Stimulated activated effector memory CD8-positive, alpha-beta T cell treated with anti-CD3 and anti-CD28 coated beads, Interleukin-12 subunit alpha, Interleukin-12 subunit beta, amount 100 ng/mL, for 72 hours (primary cell): ENCODE results near the gene VILL.
A peak's percentile ranks its signal among the peaks of the same experiment; 100 is the strongest.

ENCODE experiments used
- ATAC-seq: fragments of 150-1000 bp; cut with Tn5 transposase; 2 replicates; pipeline ENCODE4 v1.10.0; 2021
- DNase-seq, 2 donors: peaks; one replicate each; pipeline ENCODE4 v3.0.0; 2021 to 2022; ENCODE audit warnings: low spot score in 2 of 2
- H3K27ac Mint-ChIP-seq: one replicate; pipeline ENCODE4 v1.8.0; 2022; ENCODE audit warnings: mild to moderate bottlenecking, mixed read lengths
- H3K36me3 Mint-ChIP-seq: one replicate; pipeline ENCODE4 v1.8.0; 2022; ENCODE audit warnings: mild to moderate bottlenecking, mixed read lengths
- H3K4me1 Mint-ChIP-seq: one replicate; pipeline ENCODE4 v1.8.0; 2022; ENCODE audit warnings: mixed read lengths
- H3K4me3 Mint-ChIP-seq: one replicate; pipeline ENCODE4 v1.8.0; 2022; ENCODE audit warnings: mild to moderate bottlenecking, mixed read lengths
- H3K9me3 Mint-ChIP-seq: one replicate; pipeline ENCODE4 v1.8.0; 2022; ENCODE audit warnings: mixed read lengths

VILL gene

GRCh38 chr3:37990527-37990926 is at the start of gene VILL:
VILL (plus strand) TSS chr3:37990786; CDS start chr3:37993673, 2,887 bp downstream.
- ATAC-seq (no peak), DNase-seq (no peak)
- peaks cover 8% of the 10 kb centered on the region for H3K36me3 Mint-ChIP-seq
- no peak within 1 kb of the TSS for H3K4me3 Mint-ChIP-seq
- H3K9me3 Mint-ChIP-seq: no peaks in the 10 kb centered on the region
- peaks cover 27% of the 10 kb centered on the region for H3K4me1 Mint-ChIP-seq
- peak within 1 kb of the TSS; percentile 67 for H3K27ac Mint-ChIP-seq

- no peak for ATAC-seq
- Mint-ChIP-seq H3K36me3 (no peaks in the 10 kb centered on the region), H3K4me3 (no peak overlapping the region), H3K4me1 (peaks cover 7% of the 10 kb centered on the region), H3K27ac (no peak overlapping the region), H3K9me3 (no peaks in the 10 kb centered on the region)
- DNase-seq: no peak
Measured at GRCh38 chr3:37941608-37942508, 48.7 kb upstream of the VILL start.

- peaks cover 7% of the 10 kb centered on the region for H3K4me1 Mint-ChIP-seq
- no peak overlapping the region for H3K27ac Mint-ChIP-seq
- no peak for ATAC-seq
- DNase-seq: no peak
- H3K4me3 Mint-ChIP-seq: no peak overlapping the region
- no peaks in the 10 kb centered on the region for H3K9me3 Mint-ChIP-seq
- H3K36me3 Mint-ChIP-seq: no peaks in the 10 kb centered on the region
Measured at GRCh38 chr3:37942646-37943045, 47.9 kb upstream of the VILL start.

GRCh38 chr3:37943126-37943525 is 47.5 kb upstream of the VILL start:
- Mint-ChIP-seq H3K9me3 (no peaks in the 10 kb centered on the region), H3K4me3 (no peak overlapping the region), H3K36me3 (no peaks in the 10 kb centered on the region), H3K27ac (no peak overlapping the region), H3K4me1 (peaks cover 7% of the 10 kb centered on the region)
- DNase-seq (no peak), ATAC-seq (no peak)

GRCh38 chr3:37943631-37944314 is 46.8 kb upstream of the VILL start:
- Mint-ChIP-seq H3K27ac (no peak overlapping the region), H3K4me3 (no peak overlapping the region), H3K36me3 (no peaks in the 10 kb centered on the region), H3K4me1 (peaks cover 7% of the 10 kb centered on the region), H3K9me3 (no peaks in the 10 kb centered on the region)
- no peak for DNase-seq
- no peak for ATAC-seq

- DNase-seq (no peak), ATAC-seq (no peak)
- no peaks in the 10 kb centered on the region for H3K9me3 Mint-ChIP-seq
- H3K4me1 Mint-ChIP-seq: peaks cover 7% of the 10 kb centered on the region
- H3K36me3 Mint-ChIP-seq: no peaks in the 10 kb centered on the region
- no peak overlapping the region for H3K4me3 Mint-ChIP-seq
- H3K27ac Mint-ChIP-seq: no peak overlapping the region
Measured at GRCh38 chr3:37944391-37944842, 46.2 kb upstream of the VILL start.

GRCh38 chr3:37945156-37945806 is 45.3 kb upstream of the VILL start:
- no peak overlapping the region for H3K4me3 Mint-ChIP-seq
- no peaks in the 10 kb centered on the region for H3K36me3 Mint-ChIP-seq
- DNase-seq (no peak), ATAC-seq (no peak)
- no peak overlapping the region for H3K27ac Mint-ChIP-seq
- no peaks in the 10 kb centered on the region for H3K9me3 Mint-ChIP-seq
- peaks cover 7% of the 10 kb centered on the region for H3K4me1 Mint-ChIP-seq

GRCh38 chr3:37945807-37946530 is 44.6 kb upstream of the VILL start:
- peaks cover 7% of the 10 kb centered on the region for H3K4me1 Mint-ChIP-seq
- H3K36me3 Mint-ChIP-seq: no peaks in the 10 kb centered on the region
- no peak overlapping the region for H3K4me3 Mint-ChIP-seq
- ATAC-seq: no peak
- H3K9me3 Mint-ChIP-seq: no peaks in the 10 kb centered on the region
- no peak for DNase-seq
- H3K27ac Mint-ChIP-seq: no peak overlapping the region

- Mint-ChIP-seq H3K9me3 (no peaks in the 10 kb centered on the region), H3K4me3 (no peak overlapping the region), H3K4me1 (peaks cover 7% of the 10 kb centered on the region), H3K27ac (no peak overlapping the region), H3K36me3 (no peaks in the 10 kb centered on the region)
- ATAC-seq (peak; percentile 24), DNase-seq (no peak)
Measured at GRCh38 chr3:37946531-37946889, 44.1 kb upstream of the VILL start.

GRCh38 chr3:37949866-37950265 is 40.7 kb upstream of the VILL start:
- Mint-ChIP-seq H3K4me3 (no peak overlapping the region), H3K9me3 (no peaks in the 10 kb centered on the region), H3K36me3 (no peaks in the 10 kb centered on the region), H3K4me1 (peaks cover under 1% of the 10 kb centered on the region), H3K27ac (no peak overlapping the region)
- no peak for DNase-seq
- ATAC-seq: no peak

- ATAC-seq: peak; percentile 32
Measured at GRCh38 chr3:37952564-37952963, 38.0 kb upstream of the VILL start.

GRCh38 chr3:37953226-37953625 is 37.4 kb upstream of the VILL start:
- Mint-ChIP-seq H3K4me3 (no peak overlapping the region), H3K4me1 (peaks cover 9% of the 10 kb centered on the region), H3K9me3 (no peaks in the 10 kb centered on the region), H3K27ac (no peak overlapping the region), H3K36me3 (no peaks in the 10 kb centered on the region)
- DNase-seq (no peak), ATAC-seq (no peak)

More at GRCh38 chr3:37952564-37952963, 38.0 kb upstream of the VILL start:
- Mint-ChIP-seq H3K27ac (no peak overlapping the region), H3K4me3 (no peak overlapping the region), H3K4me1 (peaks cover 5% of the 10 kb centered on the region), H3K36me3 (no peaks in the 10 kb centered on the region), H3K9me3 (no peaks in the 10 kb centered on the region)
- DNase-seq: no peak

GRCh38 chr3:37953707-37954394 is 36.7 kb upstream of the VILL start:
- H3K4me1 Mint-ChIP-seq: peaks cover 9% of the 10 kb centered on the region
- H3K27ac Mint-ChIP-seq: no peak overlapping the region
- H3K9me3 Mint-ChIP-seq: no peaks in the 10 kb centered on the region
- H3K36me3 Mint-ChIP-seq: no peaks in the 10 kb centered on the region
- no peak overlapping the region for H3K4me3 Mint-ChIP-seq
- ATAC-seq (no peak), DNase-seq (no peak)

GRCh38 chr3:37954881-37955280 is 35.7 kb upstream of the VILL start:
- DNase-seq: no peak
- Mint-ChIP-seq H3K9me3 (no peaks in the 10 kb centered on the region), H3K4me1 (peaks cover 9% of the 10 kb centered on the region), H3K27ac (no peak overlapping the region), H3K4me3 (no peak overlapping the region), H3K36me3 (no peaks in the 10 kb centered on the region)
- ATAC-seq: no peak
